Activated CD4-positive, alpha-beta T cell treated with anti-CD3 and anti-CD28 coated beads, Interleukin-2, amount 50 U/mL, for 1 hour (primary cell): ENCODE measurements around the gene CTIF.
"Not testable (repeated sequence)": the region's sequence is repeated elsewhere in the genome, so short reads cannot be mapped to it uniquely, and the experiment has no call there.

ENCODE experiments used
- DNase-seq: peaks from one replicate; pipeline ENCODE4 v3.0.0-alpha.2; 2020

Gene CTIF

DNA sequence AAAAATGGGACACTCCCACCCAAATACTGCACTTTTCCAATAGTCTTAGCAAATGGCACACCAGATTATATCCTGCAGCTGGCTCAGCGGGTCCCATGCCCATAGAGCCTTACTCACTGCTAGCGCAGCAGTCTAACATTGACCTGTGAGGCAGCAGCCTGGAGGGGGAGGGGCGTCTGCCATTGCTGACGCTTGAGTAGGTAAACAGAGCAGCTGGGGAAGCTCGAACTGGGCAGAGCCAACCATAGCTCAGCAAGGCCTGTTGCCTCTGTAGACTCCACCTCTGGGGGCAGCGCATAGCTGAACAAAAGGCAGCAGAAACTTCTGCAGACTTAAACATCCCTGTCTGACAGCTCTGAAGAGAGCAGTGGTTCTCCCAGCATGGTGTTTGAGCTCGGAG is 110.4 kb downstream of the CTIF start:
- DNase-seq: no peak

DNA sequence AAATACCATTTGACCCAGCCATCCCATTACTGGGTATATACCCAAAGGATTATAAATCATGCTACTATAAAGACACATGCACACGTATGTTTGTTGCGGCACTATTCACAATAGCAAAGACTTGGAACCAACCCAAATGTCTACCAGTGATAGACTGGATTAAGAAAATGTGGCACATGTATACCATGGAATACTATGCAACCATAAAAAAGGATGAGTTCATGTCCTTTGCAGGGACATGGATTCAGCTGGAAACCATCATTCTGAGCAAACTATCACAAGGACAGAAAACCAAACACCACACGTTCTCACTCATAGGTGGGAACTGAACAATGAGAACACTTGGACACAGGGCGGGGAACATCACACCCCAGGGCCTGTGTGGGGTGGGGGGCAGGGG is 115.8 kb downstream of the CTIF start:
- DNase-seq: not testable (repeated sequence)

DNA sequence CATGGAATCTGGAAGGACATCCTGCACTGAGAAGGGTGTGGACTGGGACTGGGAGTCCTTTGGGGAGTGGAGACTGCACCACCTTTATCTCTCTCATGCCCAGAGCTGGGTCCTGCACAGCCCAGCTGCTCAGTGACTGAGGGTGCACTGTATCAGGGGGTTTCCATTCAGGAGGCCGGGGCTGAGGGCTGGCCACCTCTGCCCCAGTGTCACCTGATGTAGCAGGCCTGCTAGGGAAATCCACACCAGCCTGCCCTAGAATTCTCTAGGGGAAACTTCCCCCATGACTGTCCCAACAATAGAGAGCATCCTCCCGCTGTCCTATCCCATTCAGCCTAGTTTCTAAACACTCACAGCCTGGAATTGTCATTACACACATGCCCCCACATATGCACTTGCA is 116.7 kb downstream of the CTIF start:
- no peak for DNase-seq

DNA sequence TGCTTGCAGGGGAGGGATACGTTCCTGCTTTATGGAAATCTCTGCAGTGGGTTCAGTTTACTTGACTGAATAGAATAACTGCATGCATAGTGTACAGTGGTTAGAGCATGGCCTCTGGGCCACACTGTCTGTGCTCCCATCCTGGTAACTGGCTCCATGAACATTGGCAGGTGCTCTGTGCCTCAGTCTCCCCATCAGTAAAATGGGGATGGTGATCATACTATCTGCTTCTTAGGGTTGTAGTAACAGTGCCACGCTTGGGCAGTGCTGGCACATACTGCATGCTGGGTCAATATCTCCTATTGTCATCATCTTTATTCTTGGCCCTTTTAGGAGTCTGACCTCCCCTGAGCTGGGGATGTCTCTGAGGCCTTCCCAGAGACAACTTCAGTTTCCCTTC is 117.3 kb downstream of the CTIF start:
- no peak for DNase-seq

DNA sequence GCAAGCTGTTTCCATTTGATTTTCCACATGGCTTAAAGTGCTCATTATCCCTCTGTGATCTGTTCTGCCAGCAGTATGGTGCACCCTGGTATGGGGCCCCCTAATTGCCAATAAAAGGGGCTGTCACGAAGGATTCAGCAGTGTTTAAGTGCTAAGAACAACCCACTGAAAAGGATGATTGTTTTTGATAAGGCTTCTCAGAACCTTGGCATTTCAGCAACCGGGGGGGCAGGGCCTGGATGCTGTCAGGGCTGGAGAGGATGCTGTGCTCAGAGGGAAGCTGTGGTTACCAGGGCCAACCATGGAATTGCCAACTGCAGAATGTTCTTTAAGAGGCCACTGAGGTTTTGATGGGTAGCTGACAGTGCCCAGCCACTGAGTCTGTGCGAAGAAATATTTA is 117.8 kb downstream of the CTIF start:
- DNase-seq: no peak

DNA sequence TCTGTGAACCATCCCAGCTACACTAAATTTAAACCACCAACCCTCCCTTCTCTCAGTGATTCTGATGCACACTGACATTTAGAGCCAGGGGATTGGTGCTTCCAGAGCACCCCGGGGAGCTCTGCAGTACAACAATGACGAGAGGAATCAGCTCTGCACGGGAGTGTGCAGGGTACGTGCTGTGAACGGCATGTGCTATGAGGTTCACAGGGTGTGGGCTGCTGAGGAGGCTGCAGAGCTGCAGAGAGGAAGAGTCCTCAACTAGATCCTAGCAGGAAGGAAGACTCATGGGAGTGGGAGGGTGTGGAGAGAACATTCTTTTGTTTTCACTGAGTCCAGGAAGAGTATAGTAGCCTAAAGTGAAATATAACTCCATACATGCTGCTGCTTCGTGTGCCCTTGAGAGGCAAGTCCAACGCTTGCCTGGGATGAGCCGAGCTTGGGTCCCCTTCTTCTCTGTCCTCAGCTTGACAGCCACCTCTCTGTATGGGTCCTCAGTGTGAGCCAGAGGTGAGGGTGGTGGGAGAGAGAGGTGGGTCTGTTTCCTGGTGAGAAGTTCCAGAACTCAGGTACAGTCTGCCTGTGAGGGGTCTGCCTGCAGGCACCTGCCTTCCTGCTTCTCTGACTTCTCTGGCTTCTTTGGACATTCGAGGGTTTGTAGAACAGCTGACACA is 118.8 kb downstream of the CTIF start:
- no peak for DNase-seq

DNA sequence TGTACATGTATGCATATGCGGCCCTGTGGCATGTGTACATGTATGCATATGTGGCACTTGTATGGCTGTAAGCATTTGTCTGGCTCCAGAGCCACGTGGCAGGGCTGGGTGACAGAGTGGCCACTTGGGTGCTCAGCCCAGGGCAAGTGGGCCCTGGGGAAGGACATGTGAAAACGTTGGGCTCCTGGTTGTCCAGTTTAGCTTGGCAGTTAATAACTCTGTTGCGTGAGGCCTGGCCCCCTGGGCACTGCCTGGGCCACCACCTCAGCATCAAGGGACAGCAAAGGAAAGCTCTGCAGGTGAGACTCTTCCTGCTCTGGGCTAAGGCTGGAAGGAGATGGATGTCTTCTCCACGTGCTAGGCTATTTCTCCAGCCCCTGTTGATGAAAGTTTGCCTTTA is 119.9 kb downstream of the CTIF start:
- DNase-seq: no peak

DNA sequence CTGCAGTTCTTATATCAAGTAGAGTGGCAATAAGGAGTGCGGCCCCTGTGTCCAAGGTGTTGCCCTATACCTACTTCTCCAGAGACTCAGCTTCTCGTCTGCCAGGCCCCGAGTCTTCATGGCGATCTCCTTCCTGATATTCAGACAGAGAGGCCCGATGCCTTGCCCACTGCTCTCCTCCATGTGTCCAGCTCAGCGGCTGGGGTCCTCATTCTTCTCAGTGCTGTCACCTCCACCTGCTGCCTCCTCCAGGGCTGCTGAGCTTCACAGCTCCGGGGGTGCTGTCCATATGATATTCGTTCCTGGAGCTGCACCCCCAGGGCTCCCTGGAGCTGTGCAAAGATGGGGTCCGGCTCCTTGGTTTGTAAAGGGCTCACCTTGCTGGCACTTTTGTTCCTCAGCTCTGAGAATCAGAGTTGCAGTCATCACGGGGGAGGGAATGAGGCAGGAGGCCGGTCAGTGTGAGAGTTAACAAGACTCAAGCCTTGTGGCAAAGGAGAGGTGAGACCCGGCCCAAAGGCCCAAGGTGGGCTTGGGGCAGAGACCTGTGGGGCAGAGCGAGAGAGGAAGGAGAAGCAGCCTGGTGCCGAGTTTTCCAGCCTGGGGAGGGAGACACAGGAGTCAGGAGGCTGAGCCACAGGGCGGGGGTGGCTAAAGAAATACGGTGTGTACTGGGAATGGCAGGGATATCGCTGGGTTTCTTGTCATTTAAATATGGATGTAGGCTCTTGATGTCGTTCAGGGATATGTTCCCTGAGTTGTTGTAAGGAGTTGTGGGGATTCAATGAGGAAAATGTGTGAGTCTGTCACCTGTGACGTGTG is 120.6 kb downstream of the CTIF start:
- DNase-seq: no peak

DNA sequence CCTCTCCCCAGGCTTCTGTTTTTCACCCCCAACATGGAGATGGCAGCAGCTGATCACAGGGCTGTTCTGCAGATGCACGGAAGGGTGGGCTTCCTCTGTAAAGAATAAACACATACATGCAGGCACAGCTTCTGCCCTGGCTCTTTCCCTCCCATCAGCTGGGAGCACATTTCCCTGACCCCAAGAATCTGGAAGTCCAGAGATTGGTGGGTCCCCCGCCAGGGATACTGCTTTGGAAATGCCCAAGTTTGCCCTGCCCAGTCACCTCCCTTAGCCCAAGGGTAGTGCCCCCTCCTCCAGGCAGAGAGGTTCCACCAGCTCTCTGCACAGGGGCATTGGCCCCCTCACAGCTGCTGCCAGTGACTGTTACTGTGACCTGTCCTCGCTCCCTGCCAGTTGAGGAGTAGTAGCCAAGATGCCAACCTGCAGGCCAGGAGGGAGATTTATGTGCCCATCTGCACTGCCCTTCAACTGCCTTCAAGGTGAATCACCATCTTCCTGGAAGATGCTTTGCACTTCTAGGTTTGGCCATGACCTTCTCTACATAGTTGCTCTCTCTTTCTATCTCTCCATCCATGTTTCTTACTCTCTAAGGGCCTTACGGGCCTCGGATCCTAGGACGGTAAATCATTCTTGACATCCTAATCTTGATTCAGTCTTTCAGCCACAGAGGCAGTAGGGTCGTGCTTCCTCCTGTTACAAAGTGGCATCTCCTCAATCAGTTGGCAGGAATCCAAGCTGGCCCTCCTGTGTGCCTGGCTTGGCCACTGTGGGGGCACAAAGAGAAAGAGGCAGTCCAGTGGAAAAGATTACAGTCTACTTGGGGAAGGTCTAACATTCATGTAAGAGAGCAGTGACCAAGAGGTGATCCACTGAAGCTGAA is 121.8 kb downstream of the CTIF start:
- no peak for DNase-seq

DNA sequence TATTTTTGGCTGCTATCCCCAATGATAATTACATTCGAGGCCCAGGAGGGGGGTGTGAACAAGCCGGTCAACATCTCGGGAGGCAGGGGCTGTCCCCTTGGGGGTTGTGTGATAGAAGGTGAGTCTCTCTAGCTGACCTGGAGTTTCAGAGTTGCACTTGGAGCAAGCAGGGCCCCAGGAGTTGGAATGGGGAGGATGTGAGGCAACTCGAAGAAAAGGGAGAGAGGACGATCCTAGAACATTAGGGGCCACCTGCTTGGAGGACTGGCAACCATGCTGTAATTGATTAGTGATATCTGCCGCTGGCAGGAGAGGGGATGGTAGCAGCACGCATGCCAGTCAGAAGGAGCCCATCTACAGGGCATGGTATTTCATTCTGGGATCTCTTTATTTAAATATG is 122.6 kb downstream of the CTIF start:
- DNase-seq: no peak

DNA sequence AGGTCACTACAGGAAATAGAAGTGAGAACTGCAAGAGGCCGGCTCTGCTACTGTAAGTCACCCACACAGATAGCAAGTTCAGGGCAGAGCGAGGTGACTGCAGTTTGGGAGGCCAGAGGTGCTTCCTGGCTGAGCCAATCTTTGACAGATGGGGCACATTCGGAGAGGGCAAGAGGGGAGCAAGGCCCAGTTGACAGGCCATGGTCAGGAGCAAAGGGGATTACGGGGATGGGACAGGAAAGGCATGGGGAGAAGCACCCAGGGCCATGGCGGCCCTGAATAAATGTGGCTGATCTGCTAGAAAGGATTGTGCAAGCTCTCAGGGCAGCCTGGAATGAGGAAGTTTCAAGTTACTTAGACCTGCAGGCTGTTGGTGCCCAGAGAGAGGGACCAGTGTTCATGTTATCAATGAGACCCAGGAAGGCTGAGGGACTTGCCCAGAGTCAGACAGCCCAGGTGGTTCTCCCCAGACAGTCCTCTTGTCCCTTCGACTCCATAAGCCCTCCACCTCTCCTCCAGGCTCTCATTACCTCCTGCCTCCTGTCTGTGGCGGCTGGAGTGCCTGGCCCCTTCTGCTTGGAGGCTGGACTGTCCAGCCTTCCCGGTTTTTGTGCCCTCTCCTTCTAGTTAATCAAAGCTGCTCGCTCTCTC is 123.3 kb downstream of the CTIF start:
- no peak for DNase-seq

DNA sequence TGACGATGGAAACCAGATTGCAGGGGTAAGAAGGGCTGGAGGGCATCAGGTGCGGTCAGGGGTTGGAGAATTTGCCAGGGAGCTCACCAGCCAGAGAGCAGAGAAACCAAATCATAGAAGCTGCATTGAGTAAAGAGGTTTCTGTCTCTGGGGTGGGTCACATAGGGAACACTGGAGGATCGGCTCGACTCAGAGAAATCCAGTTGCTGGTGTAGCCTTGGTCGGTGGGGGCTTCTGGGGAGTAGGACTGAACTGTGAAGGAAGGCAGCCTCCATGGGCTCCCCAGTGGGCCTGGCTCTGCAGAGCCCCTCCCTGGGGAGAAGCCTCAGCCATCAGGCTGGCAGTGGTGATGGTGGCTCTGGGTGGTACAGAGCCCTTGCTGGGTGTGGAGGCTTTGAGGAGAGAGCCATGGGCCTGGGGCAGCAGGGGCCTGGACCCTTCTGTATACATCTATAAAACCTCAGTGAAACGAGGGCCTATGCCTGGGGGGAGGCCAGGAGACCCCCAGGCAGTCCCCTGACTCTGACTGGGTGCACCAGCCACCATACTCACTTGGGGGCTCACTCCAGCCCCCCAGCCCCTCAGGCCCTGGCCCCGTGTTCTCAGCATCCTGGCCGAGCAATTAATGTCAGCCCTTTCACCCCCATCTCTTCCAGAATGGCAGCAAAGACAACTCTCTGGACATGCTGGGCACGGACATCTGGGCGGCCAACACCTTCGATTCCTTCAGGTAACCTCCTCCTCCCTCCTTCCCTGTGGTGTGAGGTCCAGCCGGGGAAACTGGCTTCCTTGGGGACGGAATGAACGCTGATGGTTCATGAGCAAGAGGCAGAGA is 124.5 kb downstream of the CTIF start:
- DNase-seq: no peak

DNA sequence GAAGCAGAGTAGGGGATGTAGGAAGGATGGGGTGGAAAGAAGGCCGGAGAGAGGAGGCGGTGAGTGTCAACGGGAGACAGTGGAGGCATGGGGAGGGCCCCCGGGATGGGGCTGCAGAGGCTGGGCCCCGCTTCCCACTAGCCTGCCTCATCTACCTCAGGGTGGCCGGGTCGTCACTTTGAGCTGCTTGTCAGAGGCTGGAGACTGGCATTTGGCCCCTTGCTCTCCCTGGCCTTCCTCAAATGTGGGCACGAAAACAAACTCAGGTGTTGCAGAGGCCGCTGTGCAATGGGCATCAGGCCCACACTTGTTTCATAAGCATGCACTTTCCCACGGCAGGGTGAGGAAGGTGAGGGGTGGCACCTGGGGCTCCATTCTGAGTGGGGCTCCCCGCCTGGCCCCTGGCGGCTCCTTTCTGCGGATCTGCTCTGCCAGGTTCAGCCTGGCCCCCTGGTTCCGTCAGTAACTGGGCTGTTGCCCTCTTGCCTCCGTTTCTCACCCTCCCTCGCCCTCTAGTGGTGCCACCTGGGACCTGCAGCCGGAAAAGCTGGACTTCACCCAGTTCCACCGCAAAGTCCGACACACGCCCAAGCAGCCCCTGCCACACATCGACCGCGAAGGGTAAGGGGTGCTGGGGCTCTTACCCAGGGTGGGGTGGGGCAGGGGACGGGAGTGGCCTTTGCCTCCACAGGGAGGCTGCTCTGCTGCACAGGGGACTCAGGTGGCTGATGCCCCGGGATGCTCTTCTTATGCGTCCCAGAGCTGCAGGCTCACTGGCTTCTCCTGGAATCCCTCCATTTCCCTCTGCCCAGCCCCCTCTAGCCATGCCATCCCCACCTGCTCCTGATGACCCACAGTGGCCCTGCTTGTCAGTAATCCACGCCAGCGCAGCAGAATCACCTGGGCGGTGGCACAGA is 125.4 kb downstream of the CTIF start:
- peak; percentile 45 for DNase-seq

DNA sequence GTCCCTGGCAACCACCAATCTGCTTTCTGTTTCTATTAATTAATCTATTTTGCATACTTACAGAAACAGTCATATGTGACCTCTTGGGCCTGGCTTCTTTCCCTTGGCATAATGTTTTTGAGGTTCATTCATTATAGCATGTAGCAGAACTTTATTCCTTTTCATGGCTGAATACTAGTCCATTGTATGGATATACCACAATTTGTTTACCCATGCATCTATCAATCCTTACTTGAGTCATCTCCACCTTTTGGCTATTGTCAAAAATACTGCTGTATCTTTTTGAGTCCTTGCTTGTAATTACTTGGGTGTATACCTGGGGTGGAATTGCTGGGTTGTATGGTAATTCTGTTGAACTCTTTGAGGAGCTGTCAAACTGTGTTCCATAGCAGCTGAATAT is 126.8 kb downstream of the CTIF start:
- no peak for DNase-seq

DNA sequence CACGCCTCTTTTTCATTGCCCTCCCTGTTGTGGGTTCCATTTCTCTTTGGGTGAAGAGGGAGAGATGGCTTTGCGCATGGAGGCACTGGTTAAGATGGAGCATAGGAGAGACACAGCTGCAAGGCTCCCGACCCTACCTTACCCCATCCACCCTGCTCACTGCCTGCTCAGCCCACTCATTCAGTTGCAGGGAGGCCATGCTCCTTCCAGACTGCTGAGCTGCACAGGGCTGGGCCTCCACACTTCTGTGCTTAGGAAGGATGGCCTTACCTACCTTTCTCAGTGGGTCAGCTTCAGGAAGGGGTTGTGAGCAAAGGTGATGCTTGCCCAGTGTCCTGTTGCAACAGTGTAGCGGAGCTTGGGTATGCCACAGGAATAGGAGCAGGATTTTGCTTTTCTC is 127.8 kb downstream of the CTIF start:
- no peak for DNase-seq

DNA sequence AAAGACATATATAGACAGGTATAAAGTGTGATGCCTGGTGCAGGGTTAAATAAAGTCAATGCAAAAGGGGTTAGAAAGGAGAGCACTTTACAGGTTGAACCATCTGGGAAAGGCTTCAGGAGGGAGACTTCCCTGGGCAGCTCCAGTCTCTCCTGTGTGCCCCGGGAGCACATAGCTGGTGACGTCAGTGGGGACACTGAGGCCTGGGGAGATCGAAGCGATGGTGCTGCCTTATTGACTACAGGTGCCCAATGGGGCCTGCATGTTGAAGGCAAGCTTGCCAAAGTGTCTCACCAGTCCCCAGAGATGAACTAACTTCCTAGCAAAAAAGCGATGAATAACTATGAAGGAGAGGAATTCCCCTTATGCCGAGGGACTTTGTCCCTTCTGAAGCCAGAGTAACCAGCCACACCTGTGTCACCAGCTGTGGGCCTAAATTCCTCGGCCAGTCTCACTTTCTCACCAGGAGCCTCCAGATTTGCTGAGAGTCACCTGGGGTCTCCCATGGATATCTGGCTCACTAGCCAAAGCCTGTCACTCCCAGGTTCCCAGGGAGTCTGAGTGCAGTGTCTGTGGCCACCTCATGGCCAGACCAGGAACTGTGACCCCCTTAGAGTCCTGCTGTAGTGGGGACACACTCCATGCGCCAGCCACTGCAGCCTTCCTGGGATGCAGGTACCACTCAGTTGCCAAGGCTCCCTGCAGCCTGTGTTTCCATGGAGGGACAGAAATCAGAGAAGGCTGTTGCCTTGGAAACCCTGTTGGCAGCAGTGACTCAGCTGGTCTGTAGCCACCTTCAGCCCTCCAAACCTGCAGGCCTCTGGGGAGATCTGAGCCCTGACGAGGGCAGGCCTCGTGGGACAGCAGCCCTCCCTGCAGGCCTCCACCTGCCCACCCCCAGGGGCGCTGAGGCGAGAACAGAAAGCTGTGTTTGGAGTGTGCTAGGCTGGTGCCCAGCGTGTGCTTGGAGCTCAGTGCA is 128.7 kb downstream of the CTIF start:
- no peak for DNase-seq

DNA sequence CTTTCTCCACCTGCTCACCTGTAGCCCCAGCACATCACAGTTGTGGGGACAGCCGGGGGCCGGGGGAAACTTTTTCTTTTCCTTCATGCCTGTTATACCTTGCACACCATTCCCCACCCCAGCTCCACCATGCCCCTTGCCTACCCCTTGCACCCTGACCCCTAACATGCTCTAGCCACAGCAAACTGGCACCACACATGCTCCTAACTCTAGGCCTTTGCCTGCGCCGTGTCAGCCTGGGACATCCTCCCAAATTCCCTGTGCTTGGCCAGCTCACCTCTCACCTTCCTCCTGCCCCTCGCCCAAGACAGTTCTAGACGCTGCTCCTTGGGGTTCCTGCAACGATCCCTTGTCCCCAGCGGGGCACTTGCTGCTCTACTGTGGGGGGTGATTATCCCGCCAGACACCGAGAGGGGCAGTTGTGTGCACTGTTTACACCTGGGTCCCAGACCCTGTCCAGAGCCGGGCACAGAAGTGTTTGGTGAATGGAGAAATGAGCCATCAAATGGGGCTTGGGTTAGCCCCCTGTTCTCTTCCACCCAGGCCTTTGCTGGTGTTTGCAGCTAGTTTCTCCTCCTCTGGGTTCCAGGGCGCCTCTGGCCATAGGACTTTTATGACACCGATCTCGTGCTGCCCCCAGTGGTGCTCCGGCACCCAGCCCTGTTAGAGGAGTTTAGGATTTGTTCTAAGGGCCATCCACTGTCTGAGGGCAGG is 129.8 kb downstream of the CTIF start:
- no peak for DNase-seq

DNA sequence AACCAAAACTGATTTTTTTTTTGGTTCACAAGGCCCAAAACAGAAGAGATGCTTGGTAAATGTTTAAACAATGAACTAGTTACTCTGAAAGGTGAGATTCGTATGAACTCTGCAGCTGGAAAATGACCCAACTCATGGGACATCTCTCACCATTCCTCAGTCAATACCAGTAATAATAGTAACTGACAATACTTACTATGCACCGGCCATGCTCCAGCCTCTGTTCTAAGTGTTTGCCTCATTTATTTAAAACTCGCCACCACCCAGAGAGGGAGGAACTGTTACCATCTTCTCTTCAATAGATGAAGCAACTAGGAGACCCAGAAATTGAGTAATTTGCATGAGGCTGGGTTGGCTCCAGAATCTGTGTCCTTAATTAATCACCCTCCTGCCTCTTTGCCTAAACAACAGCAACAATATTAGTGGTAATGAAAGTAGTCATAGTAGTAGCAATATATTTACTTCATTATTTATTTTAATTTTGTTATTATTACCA is 130.4 kb downstream of the CTIF start:
- no peak for DNase-seq
